Measurements from ENCODE around the gene MICAL3.
A peak's percentile ranks its signal among the peaks of the same experiment; 100 is the strongest.

Gene MICAL3

DNA sequence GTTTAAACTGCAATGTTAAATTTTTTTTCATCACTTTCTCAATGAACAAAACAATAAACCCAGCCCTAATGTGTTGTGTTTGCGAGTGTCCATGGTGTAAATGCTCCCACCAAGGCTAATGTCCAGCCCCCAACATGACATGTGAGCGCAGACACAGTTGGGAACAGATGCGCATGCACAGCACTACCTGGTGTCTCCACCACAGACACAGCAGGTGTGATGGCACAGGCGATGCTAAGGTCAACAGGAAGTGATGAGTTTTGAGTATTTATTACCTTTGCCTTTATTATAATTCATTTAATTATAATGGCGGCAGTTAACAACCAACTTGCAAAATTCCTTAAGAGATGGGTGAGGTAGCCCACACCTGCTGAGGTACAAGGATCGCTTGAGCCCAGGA is 42.9 kb downstream of the MICAL3 start:
- TF ChIP-seq, protein P1, sequence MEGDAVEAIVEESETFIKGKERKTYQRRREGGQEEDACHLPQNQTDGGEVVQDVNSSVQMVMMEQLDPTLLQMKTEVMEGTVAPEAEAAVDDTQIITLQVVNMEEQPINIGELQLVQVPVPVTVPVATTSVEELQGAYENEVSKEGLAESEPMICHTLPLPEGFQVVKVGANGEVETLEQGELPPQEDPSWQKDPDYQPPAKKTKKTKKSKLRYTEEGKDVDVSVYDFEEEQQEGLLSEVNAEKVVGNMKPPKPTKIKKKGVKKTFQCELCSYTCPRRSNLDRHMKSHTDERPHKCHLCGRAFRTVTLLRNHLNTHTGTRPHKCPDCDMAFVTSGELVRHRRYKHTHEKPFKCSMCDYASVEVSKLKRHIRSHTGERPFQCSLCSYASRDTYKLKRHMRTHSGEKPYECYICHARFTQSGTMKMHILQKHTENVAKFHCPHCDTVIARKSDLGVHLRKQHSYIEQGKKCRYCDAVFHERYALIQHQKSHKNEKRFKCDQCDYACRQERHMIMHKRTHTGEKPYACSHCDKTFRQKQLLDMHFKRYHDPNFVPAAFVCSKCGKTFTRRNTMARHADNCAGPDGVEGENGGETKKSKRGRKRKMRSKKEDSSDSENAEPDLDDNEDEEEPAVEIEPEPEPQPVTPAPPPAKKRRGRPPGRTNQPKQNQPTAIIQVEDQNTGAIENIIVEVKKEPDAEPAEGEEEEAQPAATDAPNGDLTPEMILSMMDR (IDR thresholded peaks at IDR 0.05; ENCODE audit: low read length, missing control alignments), result no peak
- no peak for DNase-seq (ENCODE audit: low read depth)
- no peak overlapping the region for H3K4me3 ChIP-seq (replicated peaks; ENCODE audit: low read depth, low read length)

DNA sequence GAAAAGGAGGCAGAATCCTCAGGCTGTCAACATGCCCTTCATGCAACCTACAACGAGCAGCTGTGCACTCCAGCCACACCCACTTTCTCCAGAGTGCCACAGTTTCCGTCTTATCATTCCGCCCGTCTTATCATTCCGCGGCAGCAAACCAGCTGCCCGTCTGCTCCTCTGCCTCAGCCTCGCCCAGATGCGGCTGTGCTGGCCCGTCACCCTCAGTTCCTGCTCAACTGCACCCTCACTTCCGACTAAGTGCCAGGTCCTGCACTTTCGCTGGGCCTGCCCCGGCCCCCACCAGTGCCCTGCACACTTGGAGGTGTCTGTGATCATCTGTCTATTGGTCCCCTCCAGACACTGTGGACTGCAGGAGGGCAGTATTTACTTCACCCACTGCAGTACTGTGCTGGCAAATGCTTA is 43.7 kb downstream of the MICAL3 start:
- DNase-seq (ENCODE audit: low read depth), result peak; percentile 30
- no peak overlapping the region for H3K4me3 ChIP-seq (replicated peaks; ENCODE audit: low read depth, low read length)
- TF ChIP-seq, protein P1 (IDR thresholded peaks at IDR 0.05; ENCODE audit: low read length, missing control alignments), result no peak

DNA sequence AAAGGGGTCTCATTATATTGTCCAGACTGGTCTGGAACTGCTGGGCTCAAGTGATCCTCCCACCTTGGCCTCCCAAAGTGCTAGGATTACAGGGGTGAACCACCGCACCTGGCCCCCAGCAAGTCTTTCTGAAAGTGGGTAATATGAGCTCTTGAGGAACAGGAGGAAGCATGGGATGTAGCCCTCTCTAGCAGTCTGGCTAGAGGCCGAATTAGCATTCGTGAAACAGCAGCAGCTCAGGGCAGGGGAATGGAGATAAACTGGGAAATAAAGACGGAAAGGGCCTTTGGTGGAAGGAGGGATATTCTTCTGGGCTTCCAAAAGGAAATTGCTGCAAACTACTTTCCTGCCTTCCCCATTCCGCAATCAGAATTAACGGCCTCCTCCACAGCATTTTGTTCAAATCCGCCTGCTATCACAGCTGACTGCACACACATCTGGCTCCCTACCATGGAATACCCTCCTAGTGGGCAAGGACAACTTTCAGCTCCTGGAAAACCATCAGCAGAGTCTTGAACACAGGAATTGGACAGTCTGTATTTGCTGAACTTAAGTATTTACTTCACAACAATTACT is 44.3 kb downstream of the MICAL3 start:
- H3K4me3 ChIP-seq (replicated peaks; ENCODE audit: low read depth, low read length), result no peak overlapping the region
- DNase-seq (ENCODE audit: low read depth), result peak; percentile 32
- TF ChIP-seq, protein P1 (IDR thresholded peaks at IDR 0.05; ENCODE audit: low read length, missing control alignments), result no peak

DNA sequence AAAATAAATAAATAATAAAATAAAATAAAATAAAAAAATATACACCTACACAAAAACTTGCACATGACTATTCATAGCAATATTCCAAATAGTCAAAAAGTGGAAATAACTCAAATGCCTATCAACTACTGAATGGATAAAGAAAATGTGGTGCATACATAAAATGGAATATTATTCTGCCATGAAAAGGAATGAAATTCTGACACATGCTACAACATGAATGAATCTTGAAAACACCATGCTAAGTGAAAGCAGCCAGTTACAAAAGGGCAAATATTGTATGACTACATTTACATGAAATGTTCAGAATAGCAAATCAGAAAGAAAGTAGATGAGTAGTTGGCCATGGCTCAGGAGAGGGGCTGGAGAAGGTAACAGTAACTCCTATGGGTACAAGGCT is 46.3 kb downstream of the MICAL3 start:
- no peak overlapping the region for H3K4me3 ChIP-seq (replicated peaks; ENCODE audit: low read depth, low read length)
- TF ChIP-seq, protein P1 (IDR thresholded peaks at IDR 0.05; ENCODE audit: low read length, missing control alignments), result no peak
- DNase-seq (ENCODE audit: low read depth), result no peak

DNA sequence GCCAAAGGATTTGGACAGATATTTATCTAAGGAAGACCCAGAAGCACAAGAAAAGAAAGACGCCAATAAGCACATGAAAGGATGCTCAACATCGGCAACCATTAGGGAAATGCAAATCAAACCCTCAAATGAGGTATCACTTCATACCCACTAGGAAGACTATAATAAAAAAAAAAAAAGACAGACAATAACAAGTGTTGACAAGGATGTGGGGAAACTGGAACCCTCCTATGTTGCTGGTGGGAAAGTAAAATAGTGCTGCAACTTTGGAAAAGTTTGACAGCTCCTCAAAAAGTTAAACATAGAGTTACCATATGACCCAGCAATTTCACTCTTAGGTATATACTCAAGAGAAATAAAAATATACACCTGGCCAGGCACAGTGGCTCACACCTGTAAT is 47.0 kb downstream of the MICAL3 start:
- TF ChIP-seq, protein P1 (IDR thresholded peaks at IDR 0.05; ENCODE audit: low read length, missing control alignments), result no peak
- H3K4me3 ChIP-seq (replicated peaks; ENCODE audit: low read depth, low read length), result no peak overlapping the region
- no peak for DNase-seq (ENCODE audit: low read depth)

DNA sequence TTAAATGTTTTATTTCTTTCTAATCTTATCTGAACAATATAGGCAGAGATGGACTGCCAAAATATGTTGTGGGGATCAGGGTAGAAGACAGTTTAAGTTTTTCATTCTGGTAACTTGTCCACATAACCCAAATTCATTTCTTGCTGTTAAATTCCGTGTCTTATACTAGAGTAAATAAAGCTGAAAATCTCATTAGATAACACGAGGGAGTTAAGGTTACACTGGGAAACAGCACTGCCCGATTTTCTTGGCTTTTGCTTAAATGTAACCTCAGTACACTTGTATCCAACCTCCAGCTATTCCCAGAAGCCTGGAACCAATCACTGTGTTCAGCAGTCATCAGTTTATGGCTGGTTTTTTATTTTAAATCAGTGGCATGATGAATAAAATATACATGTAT is 48.2 kb downstream of the MICAL3 start:
- DNase-seq (ENCODE audit: low read depth), result no peak
- TF ChIP-seq, protein P1 (IDR thresholded peaks at IDR 0.05; ENCODE audit: low read length, missing control alignments), result no peak
- H3K4me3 ChIP-seq (replicated peaks; ENCODE audit: low read depth, low read length), result no peak overlapping the region

DNA sequence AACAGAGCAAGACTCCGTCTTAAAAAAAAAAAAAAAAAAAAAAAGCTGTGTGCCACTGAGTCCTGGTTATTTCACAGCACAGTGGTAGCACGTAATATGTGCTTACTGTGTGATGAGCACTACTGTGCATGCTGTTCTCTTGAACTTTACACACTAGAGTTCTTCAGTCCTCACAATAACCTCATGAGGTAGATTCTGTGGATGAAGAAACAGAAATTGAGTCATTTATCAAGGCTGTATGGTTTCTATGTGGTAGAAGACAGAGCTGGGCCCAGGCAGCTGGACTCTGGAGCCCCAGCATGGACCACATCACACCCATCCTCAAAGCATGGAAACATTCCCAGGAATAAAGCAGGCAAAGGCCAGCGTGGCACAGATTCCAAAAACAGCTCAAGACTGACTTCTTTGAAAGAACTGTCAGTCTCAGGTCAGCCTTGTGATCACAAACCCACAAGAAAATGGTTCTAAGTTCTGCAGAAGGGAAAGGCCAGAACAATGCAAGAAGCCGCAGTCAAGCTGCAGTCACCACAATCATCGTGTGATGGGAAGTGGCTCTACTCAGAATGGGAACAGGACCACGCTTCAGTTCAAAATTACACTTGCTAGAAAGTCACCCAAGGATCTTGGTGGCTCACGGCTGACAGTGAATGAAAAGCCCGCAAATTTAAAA is 49.5 kb downstream of the MICAL3 start:
- no peak for DNase-seq (ENCODE audit: low read depth)
- no peak overlapping the region for H3K4me3 ChIP-seq (replicated peaks; ENCODE audit: low read depth, low read length)

More for the DNA sequence above, 49.5 kb downstream of the MICAL3 start:
- TF ChIP-seq, protein P1 (IDR thresholded peaks at IDR 0.05; ENCODE audit: low read length, missing control alignments), result no peak

Measured in fibroblast of pulmonary artery (primary cell).